ENCODE results near the gene JARID2. TPM values are rescaled to one million over a fixed set of nuclear protein-coding genes. Genes with fewer than 3 reads are reported as not detected.

Gene JARID2
- total and polyA plus RNA-seq, 9 of the 15 experiments (the other 6 are each of a cell fraction or from before 2014, with no cell fraction given) = 5.0 to 29.0 (median 15.6) TPM

DNA sequence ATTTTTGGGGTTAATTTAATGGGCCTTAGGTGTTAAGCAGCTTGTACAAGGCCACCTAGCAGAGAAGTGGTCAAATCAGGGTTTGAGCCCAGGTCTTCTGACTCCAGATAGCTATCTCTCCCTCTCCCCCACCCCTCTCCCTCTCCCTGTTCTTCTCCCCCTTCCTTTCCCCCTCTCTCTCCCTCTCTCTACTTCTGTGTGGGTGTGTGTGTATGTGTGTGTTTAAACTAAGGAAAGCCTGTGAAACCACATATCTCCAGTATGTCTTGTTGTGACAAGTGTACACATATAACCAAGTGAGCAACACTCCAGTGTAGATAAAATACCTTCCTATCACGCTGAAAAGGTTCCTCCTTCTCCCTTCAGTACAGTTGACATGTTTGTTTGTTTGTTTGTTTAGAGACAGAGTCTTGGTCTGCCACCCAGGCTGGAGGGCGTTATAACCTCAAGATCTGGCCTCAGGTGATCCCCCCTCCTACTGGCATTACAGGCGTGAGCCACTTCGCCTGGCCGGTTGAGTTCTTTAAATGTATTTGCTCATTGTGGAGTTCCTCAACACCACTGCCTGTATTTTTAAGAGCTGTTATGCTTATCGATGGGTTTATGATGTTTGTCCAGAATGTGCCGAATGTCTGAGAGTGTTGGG is 140.4 kb downstream of the JARID2 start (continued):
- TF ChIP-seq CCNT2 (IDR thresholded peaks at IDR 0.05; ENCODE audit: borderline replicate concordance, extremely low read depth, insufficient read length, low read depth, low read length) = no peak
- no peak for TF ChIP-seq ZNF24 (IDR thresholded peaks at IDR 0.05)
- TF ChIP-seq, protein P1, sequence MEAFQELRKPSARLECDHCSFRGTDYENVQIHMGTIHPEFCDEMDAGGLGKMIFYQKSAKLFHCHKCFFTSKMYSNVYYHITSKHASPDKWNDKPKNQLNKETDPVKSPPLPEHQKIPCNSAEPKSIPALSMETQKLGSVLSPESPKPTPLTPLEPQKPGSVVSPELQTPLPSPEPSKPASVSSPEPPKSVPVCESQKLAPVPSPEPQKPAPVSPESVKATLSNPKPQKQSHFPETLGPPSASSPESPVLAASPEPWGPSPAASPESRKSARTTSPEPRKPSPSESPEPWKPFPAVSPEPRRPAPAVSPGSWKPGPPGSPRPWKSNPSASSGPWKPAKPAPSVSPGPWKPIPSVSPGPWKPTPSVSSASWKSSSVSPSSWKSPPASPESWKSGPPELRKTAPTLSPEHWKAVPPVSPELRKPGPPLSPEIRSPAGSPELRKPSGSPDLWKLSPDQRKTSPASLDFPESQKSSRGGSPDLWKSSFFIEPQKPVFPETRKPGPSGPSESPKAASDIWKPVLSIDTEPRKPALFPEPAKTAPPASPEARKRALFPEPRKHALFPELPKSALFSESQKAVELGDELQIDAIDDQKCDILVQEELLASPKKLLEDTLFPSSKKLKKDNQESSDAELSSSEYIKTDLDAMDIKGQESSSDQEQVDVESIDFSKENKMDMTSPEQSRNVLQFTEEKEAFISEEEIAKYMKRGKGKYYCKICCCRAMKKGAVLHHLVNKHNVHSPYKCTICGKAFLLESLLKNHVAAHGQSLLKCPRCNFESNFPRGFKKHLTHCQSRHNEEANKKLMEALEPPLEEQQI (IDR thresholded peaks at IDR 0.05) = no peak
- TF ChIP-seq, protein P2, sequence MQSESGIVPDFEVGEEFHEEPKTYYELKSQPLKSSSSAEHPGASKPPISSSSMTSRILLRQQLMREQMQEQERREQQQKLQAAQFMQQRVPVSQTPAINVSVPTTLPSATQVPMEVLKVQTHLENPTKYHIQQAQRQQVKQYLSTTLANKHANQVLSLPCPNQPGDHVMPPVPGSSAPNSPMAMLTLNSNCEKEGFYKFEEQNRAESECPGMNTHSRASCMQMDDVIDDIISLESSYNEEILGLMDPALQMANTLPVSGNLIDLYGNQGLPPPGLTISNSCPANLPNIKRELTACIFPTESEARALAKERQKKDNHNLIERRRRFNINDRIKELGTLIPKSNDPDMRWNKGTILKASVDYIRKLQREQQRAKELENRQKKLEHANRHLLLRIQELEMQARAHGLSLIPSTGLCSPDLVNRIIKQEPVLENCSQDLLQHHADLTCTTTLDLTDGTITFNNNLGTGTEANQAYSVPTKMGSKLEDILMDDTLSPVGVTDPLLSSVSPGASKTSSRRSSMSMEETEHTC (IDR thresholded peaks at IDR 0.05) = no peak
- TF ChIP-seq, protein P3, sequence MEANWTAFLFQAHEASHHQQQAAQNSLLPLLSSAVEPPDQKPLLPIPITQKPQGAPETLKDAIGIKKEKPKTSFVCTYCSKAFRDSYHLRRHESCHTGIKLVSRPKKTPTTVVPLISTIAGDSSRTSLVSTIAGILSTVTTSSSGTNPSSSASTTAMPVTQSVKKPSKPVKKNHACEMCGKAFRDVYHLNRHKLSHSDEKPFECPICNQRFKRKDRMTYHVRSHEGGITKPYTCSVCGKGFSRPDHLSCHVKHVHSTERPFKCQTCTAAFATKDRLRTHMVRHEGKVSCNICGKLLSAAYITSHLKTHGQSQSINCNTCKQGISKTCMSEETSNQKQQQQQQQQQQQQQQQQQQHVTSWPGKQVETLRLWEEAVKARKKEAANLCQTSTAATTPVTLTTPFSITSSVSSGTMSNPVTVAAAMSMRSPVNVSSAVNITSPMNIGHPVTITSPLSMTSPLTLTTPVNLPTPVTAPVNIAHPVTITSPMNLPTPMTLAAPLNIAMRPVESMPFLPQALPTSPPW (CRISPR knock-in tag; IDR thresholded peaks at IDR 0.05) = peak; percentile 81
- TF ChIP-seq, protein P4, sequence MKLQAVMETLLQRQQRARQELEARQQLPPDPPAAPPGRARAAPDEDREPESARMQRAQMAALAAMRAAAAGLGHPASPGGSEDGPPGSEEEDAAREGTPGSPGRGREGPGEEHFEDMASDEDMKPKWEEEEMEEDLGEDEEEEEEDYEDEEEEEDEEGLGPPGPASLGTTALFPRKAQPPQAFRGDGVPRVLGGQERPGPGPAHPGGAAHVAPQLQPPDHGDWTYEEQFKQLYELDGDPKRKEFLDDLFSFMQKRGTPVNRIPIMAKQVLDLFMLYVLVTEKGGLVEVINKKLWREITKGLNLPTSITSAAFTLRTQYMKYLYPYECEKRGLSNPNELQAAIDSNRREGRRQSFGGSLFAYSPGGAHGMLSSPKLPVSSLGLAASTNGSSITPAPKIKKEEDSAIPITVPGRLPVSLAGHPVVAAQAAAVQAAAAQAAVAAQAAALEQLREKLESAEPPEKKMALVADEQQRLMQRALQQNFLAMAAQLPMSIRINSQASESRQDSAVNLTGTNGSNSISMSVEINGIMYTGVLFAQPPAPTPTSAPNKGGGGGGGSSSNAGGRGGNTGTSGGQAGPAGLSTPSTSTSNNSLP (IDR thresholded peaks at IDR 0.05; ENCODE audit: borderline replicate concordance, low read depth, low read length) = no peak
- TF ChIP-seq, protein P5, sequence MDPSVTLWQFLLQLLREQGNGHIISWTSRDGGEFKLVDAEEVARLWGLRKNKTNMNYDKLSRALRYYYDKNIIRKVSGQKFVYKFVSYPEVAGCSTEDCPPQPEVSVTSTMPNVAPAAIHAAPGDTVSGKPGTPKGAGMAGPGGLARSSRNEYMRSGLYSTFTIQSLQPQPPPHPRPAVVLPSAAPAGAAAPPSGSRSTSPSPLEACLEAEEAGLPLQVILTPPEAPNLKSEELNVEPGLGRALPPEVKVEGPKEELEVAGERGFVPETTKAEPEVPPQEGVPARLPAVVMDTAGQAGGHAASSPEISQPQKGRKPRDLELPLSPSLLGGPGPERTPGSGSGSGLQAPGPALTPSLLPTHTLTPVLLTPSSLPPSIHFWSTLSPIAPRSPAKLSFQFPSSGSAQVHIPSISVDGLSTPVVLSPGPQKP (CRISPR knock-in tag; IDR thresholded peaks at IDR 0.05) = no peak
- peak; percentile 55 for TF ChIP-seq MEIS2 (IDR thresholded peaks at IDR 0.05; ENCODE audit: partially characterized antibody)
- TF ChIP-seq, protein P6, sequence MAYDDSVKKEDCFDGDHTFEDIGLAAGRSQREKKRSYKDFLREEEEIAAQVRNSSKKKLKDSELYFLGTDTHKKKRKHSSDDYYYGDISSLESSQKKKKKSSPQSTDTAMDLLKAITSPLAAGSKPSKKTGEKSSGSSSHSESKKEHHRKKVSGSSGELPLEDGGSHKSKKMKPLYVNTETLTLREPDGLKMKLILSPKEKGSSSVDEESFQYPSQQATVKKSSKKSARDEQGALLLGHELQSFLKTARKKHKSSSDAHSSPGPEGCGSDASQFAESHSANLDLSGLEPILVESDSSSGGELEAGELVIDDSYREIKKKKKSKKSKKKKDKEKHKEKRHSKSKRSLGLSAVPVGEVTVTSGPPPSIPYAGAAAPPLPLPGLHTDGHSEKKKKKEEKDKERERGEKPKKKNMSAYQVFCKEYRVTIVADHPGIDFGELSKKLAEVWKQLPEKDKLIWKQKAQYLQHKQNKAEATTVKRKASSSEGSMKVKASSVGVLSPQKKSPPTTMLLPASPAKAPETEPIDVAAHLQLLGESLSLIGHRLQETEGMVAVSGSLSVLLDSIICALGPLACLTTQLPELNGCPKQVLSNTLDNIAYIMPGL (CRISPR knock-in tag; IDR thresholded peaks at IDR 0.05) = no peak
- TF ChIP-seq MED1 (CRISPR knock-in tag; IDR thresholded peaks at IDR 0.05; ENCODE audit: borderline replicate concordance) = no peak
- TF ChIP-seq DDX20 (tag; IDR thresholded peaks at IDR 0.05; ENCODE audit: low read depth) = no peak
- TF ChIP-seq, protein P7, sequence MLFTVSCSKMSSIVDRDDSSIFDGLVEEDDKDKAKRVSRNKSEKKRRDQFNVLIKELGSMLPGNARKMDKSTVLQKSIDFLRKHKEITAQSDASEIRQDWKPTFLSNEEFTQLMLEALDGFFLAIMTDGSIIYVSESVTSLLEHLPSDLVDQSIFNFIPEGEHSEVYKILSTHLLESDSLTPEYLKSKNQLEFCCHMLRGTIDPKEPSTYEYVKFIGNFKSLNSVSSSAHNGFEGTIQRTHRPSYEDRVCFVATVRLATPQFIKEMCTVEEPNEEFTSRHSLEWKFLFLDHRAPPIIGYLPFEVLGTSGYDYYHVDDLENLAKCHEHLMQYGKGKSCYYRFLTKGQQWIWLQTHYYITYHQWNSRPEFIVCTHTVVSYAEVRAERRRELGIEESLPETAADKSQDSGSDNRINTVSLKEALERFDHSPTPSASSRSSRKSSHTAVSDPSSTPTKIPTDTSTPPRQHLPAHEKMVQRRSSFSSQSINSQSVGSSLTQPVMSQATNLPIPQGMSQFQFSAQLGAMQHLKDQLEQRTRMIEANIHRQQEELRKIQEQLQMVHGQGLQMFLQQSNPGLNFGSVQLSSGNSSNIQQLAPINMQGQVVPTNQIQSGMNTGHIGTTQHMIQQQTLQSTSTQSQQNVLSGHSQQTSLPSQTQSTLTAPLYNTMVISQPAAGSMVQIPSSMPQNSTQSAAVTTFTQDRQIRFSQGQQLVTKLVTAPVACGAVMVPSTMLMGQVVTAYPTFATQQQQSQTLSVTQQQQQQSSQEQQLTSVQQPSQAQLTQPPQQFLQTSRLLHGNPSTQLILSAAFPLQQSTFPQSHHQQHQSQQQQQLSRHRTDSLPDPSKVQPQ (CRISPR knock-in tag; IDR thresholded peaks at IDR 0.05; ENCODE audit: borderline replicate concordance) = no peak

All from K562 (cell line).